ENCODE measurements around the gene SPAG9.
A peak's percentile ranks its signal among the peaks of the same experiment; 100 is the strongest.

The SPAG9 gene

GRCh38 chr17:51120739-51121619, at the start of gene SPAG9:
TSS of gene SPAG9 (minus strand) at chr17:51120868. CDS start at chr17:51120656, 212 bp downstream.
- peak; percentile 91 for DNase-seq

GRCh38 chr17:51169340-51169739, 48.7 kb upstream of the SPAG9 start:
- no peak for DNase-seq

GRCh38 chr17:51166987-51167931, 46.6 kb upstream of the SPAG9 start:
- DNase-seq, result peak; percentile 77

- DNase-seq, result peak; percentile 72
Measured at GRCh38 chr17:51166198-51166986, 45.7 kb upstream of the SPAG9 start, which contains the start of gene NME2. TSS of gene NME2 (plus strand) at chr17:51166411. CDS start at chr17:51166831, 420 bp downstream.

GRCh38 chr17:51165680-51166197, 45.1 kb upstream of the SPAG9 start:
- no peak for DNase-seq

- no peak for DNase-seq
Measured at GRCh38 chr17:51164911-51165679, 44.4 kb upstream of the SPAG9 start.

- DNase-seq, result no peak
Measured at GRCh38 chr17:51161541-51161940, 40.9 kb upstream of the SPAG9 start.

GRCh38 chr17:51159604-51160003, 38.9 kb upstream of the SPAG9 start:
- DNase-seq, result no peak

GRCh38 chr17:51155416-51155815, 34.7 kb upstream of the SPAG9 start:
- DNase-seq, result no peak

- DNase-seq, result peak; percentile 4
Measured at GRCh38 chr17:51154176-51154575, 33.5 kb upstream of the SPAG9 start.

- DNase-seq, result peak; percentile 95
Measured at GRCh38 chr17:51153210-51154072, 32.8 kb upstream of the SPAG9 start, which contains the start of gene NME1. TSS of gene NME1 (plus strand) at chr17:51153559. CDS start at chr17:51155655, 2,096 bp downstream.

- DNase-seq, result no peak
Measured at GRCh38 chr17:51152766-51153209, 32.1 kb upstream of the SPAG9 start.

GRCh38 chr17:51150932-51151331, 30.3 kb upstream of the SPAG9 start:
- no peak for DNase-seq

GRCh38 chr17:51149163-51149562, 28.5 kb upstream of the SPAG9 start:
- DNase-seq, result no peak

- DNase-seq, result no peak
Measured at GRCh38 chr17:51147650-51148049, 27.0 kb upstream of the SPAG9 start.

- no peak for DNase-seq
Measured at GRCh38 chr17:51144266-51145022, 23.8 kb upstream of the SPAG9 start.

GRCh38 chr17:51142597-51142996, 21.9 kb upstream of the SPAG9 start:
- DNase-seq, result no peak

- no peak for DNase-seq
Measured at GRCh38 chr17:51135956-51136355, 15.3 kb upstream of the SPAG9 start.

GRCh38 chr17:51133365-51133764, 12.7 kb upstream of the SPAG9 start:
- no peak for DNase-seq

GRCh38 chr17:51132964-51133319, 12.3 kb upstream of the SPAG9 start:
- no peak for DNase-seq

Measured in CD4-positive, alpha-beta T cell treated with Interleukin-17A for 4 hours (primary cell).